Esophagus muscularis mucosa (tissue), 4 donors: ENCODE measurements around the gene JMJD6. TPM values are rescaled to one million over a fixed set of nuclear protein-coding genes. Genes with fewer than 3 reads are reported as not detected.
"Not testable (repeated sequence)": the region's sequence is repeated elsewhere in the genome, so short reads cannot be mapped to it uniquely, and the experiment has no call there.

ENCODE experiments used
- DNase-seq: peaks from one replicate; pipeline ENCODE4 v3.0.0-alpha.2; 2017; ENCODE audit errors: extremely low spot score
- H3K27ac ChIP-seq, 4 donors: fragments of 200-600 bp; sonication (generic); replicated peaks in 1 of 4; 1 replicate in 3 of 4; 2 replicates in 1 of 4; pipeline ENCODE4 v1.5.1; 2016 to 2019; ENCODE audit warnings: mild to moderate bottlenecking in 1 of 4
- H3K27me3 ChIP-seq, 4 donors: fragments of 200-600 bp; sonication (generic); one replicate each; pipeline versions ENCODE4 v1.5.1 to v1.6.0; 2016 to 2019
- H3K36me3 ChIP-seq, 4 donors: fragments of 200-600 bp; sonication (generic); one replicate each; pipeline ENCODE4 v1.5.1; 2016 to 2019
- H3K4me1 ChIP-seq, 4 donors: fragments of 200-600 bp; sonication (generic); one replicate each; pipeline ENCODE4 v1.5.1; 2016 to 2019
- H3K4me3 ChIP-seq, 4 donors: fragments of 200-600 bp; sonication (generic); 1 replicate in 2 of 4; 2 replicates in 2 of 4; pipeline ENCODE4 v1.5.1; 2016 to 2019; ENCODE audit warnings: mild to moderate bottlenecking in 4 of 4, moderate library complexity in 1 of 4
- H3K9me3 ChIP-seq, 4 donors: fragments of 200-600 bp; sonication (generic); 1 replicate in 3 of 4; 2 replicates in 1 of 4; pipeline ENCODE4 v1.5.1; 2016 to 2019
- CTCF ChIP-seq, 3 experiments: fragments of 200-600 bp in 2 of 3; fragments of 450-650 bp in 1 of 3; sonication (generic) in 2 of 3; IDR thresholded peaks; one replicate each; pipeline ENCODE4 v1.5.1; 2017 to 2019; ENCODE audit warnings: antibody characterized with exemption in 3 of 3, mild to moderate bottlenecking in 2 of 3, moderate library complexity in 1 of 3
- EP300 ChIP-seq: sonication (generic); formaldehyde crosslinking; IDR thresholded peaks from one replicate; pipeline ENCODE4 v1.6.1; 2017; ENCODE audit warnings: antibody characterized with exemption
- POLR2A ChIP-seq: fragments of 450-650 bp; IDR thresholded peaks from one replicate; pipeline ENCODE4 v1.6.1; 2017; ENCODE audit warnings: antibody characterized with exemption, moderate library complexity, mild to moderate bottlenecking, low read depth
- POLR2AphosphoS5 ChIP-seq, 2 donors: sonication (generic); formaldehyde crosslinking; IDR thresholded peaks; one replicate each; pipeline ENCODE4 v1.6.1; 2017; ENCODE audit warnings: antibody characterized with exemption in 2 of 2
- WGBS: methylation state at CpG from one replicate; pipeline ENCODE4 v1.1.5; 2018; 5-methylcytosine and 5-hydroxymethylcytosine counted together
- intact Hi-C: fragments of 100-400 bp; cut with DNase I; formaldehyde crosslinking; loops from one replicate; pipeline ENCODE4 v1.15.1; 2023
- total RNA-seq, 4 donors: library from RNA; depleted of rRNA; stranded (reverse); fragments of >200 nt; gene quantifications; one replicate each; pipeline versions ENCODE4 v1.1.0 to v1.2.1, GENCODE V29; 2016

JMJD6 gene
- total RNA-seq, 4 donors from 2014 or later, result 29.5 to 54.5 (median 49.5) TPM

GRCh38 chr17:76700617-76701470 is 25.6 kb downstream of the JMJD6 start:
- no peak for TF ChIP-seq POLR2A
- TF ChIP-seq EP300, result no peak
- TF ChIP-seq POLR2AphosphoS5 (IDR thresholded peaks at IDR 0.05), result peak; percentile 72 to 86
- Histone ChIP-seq H3K27me3 (no peaks in the 10 kb centered on the region), H3K36me3 (peaks cover 0 to 4% (median 0%) of the 10 kb centered on the region in 4 donors), H3K4me3 (peak overlapping the region; percentile 33 to 54 (median 42)), H3K27ac (peak overlapping the region; percentile 89 to 96 (median 93)), H3K9me3 (no peaks in the 10 kb centered on the region), H3K4me1 (peaks cover 88 to 99% (median 97%) of the 10 kb centered on the region in 4 donors)
- intact Hi-C loops, result no loop called here
- 19% methylated on average over 33 of the region's 33 CpGs for WGBS
- DNase-seq, result peak; percentile 94

DNA sequence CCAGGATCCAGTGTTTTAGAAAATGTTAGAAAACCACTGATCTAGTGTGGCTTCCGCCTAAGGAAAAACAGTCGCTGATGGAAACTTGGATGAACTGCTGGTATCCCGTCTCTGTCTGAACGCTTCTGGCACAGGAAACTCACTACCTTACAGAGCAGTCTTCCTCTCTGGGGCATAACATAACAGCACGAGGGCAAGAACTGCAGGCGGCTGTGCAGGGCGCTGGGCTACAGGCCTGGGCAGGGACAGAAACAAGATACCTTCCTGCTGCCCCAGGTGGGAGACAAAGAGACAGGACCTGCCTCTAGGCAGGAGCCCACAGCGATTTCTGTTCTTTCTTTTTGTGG is 26.2 kb downstream of the JMJD6 start:
- DNase-seq, result no peak
- WGBS, result 23% methylated on average over 8 of the region's 8 CpGs
- Histone ChIP-seq H3K36me3 (peaks cover 0 to 4% (median 0%) of the 10 kb centered on the region in 4 donors), H3K27me3 (no peaks in the 10 kb centered on the region), H3K4me3 (peak overlapping the region; percentile 33 to 54 (median 42)), H3K9me3 (no peaks in the 10 kb centered on the region), H3K4me1 (peaks cover 88 to 99% (median 97%) of the 10 kb centered on the region in 4 donors), H3K27ac (peak overlapping the region; percentile 89 to 96 (median 93))
- TF ChIP-seq EP300, result no peak
- no peak for TF ChIP-seq CTCF (IDR thresholded peaks at IDR 0.05)
- TF ChIP-seq POLR2A, result no peak
- no peak for TF ChIP-seq POLR2AphosphoS5 (IDR thresholded peaks at IDR 0.05)
- intact Hi-C loops, result no loop called here

DNA sequence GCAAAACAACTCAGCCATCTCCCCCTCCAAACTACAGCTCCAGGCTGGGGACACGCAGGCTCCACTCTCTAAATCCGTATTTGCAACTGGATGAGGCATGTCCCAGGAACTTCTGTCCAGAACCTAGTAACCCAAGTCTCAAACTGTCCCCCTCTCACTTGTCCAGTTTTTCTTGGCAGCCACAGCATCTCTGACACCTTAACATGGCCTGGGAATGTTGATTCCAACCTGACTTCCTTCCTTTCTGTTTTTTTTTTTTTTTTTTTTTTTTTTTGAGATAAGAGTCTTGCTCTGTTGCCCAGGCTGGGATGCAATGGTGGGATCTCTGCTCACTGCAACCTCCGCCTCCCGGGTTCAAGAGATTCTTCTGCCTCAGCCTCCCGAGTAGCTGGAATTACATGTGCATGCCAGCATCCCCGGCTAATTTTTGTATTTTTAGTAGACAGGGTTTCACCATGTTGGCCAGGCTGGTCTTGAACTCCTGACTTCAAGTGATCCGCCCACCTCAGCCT is 27.9 kb downstream of the JMJD6 start:
- intact Hi-C loops, H3K36me3 ChIP-seq, DNase-seq, H3K9me3 ChIP-seq, H3K4me3 ChIP-seq, H3K27me3 ChIP-seq: not testable (repeated sequence)
- WGBS, result 63% methylated on average over 7 of the region's 7 CpGs
- Histone ChIP-seq H3K27ac (peak overlapping the region; percentile 89 to 96 (median 93)), H3K4me1 (peaks cover 97 to 100% (median 100%) of the 10 kb centered on the region in 4 donors)

DNA sequence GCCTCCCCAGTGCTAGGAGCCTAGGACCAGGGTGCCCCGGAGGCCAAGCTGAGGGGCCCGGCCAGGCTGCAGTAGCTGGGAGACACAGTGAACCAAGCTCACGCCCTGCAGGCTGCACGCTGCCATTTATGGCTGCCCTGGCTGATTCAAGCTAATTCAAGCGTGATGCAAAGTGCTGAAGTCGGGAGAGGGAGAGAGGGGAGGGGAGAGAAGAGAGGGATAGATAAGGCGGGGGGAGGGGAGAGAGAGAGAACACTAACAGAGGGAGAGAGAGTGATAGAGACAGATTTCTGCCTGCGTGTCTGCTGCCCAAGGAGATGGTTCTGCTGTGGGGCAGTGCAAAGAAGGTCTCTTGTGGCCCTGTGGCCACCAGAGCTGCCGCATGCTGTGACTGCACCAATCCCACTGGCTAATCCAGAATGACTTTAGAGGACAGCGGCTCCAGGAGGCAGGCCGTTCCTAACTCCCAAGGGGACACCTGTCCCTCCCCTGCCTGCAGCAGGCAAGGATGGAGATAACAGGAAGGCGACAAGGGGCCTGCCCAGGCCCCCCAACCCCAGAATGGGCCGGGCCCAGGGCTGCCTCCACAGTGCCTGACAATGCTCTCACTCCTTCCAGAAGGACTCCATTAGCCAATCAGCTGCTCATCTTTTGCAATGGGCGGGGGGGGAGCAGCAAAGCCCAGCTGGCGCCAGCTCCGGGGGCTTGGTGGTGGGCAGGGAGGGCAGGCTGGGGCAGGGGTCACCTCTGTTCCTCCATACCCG is 28.5 kb downstream of the JMJD6 start:
- Histone ChIP-seq H3K27ac (peak overlapping the region; percentile 89 to 96 (median 93)), H3K4me3 (peak overlapping the region in 2 of 4 donors; percentile 14 to 15), H3K27me3 (no peaks in the 10 kb centered on the region), H3K4me1 (peaks cover 95 to 99% (median 98%) of the 10 kb centered on the region in 4 donors), H3K36me3 (peaks cover 0 to 4% (median 0%) of the 10 kb centered on the region in 4 donors), H3K9me3 (no peaks in the 10 kb centered on the region)
- WGBS, result 34% methylated on average over 12 of the region's 17 CpGs
- TF ChIP-seq POLR2AphosphoS5 (IDR thresholded peaks at IDR 0.05), result peak in 1 of 2 donors; percentile 23
- no peak for TF ChIP-seq CTCF (IDR thresholded peaks at IDR 0.05)
- intact Hi-C loops, result no loop called here
- no peak for DNase-seq

DNA sequence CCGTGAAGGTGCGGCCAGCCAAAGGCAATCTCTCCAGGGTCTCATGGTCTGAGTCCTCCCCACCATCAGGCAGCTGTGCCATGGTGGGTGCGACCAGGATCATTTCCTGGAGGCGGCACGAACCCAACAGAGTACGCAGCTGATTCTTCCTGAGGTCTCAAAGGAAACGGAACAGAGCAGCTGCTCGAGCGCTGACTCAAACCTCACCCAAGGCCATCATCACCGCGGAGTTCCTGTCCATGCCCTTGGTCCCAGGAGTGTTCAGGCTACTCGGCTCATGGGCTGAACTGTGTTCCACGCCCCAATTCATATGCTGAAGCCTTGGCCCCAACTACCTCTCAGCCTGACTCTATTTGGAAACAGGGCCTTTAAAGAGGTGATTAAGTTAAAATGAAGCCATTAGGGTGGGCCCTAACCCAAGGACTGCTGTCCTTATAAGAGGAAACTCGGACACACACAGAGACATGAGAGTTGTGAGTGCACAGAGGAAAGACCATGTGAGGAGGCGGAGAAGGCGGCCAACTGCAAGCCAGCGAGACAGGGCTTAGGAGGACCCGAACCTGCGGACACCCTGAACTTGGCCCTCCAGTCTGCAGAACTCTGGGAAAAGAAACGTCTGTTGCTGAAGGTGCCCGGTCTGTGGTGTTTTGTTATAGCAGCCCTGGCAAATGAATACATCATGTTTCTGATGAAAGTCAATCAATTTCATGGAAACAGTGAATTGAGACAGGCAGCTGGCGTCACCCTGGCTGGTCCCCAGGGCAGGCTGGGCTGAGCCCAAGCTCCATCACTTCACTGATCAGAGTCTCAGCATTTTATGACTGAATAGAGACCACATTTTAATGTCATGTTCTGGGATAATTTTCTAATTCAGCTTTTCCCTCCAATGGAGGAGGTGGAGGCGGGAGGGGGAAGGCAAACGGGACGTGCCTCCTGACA is 29.4 kb downstream of the JMJD6 start:
- Histone ChIP-seq H3K4me1 (peaks cover 93 to 97% (median 94%) of the 10 kb centered on the region in 4 donors), H3K4me3 (peak overlapping the region in 2 of 4 donors; percentile 14 to 15), H3K27ac (peak overlapping the region; percentile 89 to 96 (median 93)), H3K9me3 (no peaks in the 10 kb centered on the region), H3K36me3 (peaks cover 0 to 4% (median 0%) of the 10 kb centered on the region in 4 donors), H3K27me3 (no peaks in the 10 kb centered on the region)
- 60% methylated on average over 17 of the region's 25 CpGs for WGBS
- intact Hi-C loops, result no loop called here
- no peak for DNase-seq
- TF ChIP-seq CTCF (IDR thresholded peaks at IDR 0.05) (no peak), POLR2A (no peak), EP300 (no peak), POLR2AphosphoS5 (IDR thresholded peaks at IDR 0.05) (peak; percentile 44 to 65)
